Measurements from ENCODE around the gene STAC2.

STAC2 gene

DNA sequence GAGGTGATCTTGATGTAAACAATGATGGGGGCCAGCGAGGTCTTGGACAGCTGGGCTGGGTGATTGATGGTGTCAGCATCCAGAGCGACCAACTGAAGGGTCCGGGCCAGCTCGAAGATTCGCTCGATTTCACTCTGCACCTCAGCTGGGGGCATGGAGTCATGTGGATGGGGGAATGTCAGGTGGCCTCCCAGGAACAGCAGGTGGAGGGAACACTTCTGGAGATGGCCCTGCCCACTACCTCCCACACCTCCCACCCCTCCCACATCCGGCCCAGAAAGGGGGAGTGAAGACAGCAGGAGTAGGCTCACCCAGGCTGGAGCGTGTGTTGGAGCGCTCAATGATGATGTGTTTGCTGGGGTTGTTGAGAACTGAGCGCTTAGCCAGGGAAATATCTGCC, 42.0 kb downstream of the STAC2 start:
- no peaks in the 10 kb centered on the region for H3K27me3 ChIP-seq (ENCODE audit: control insufficient read depth, insufficient read depth, low read length)
- no peak overlapping the region for H3K9ac ChIP-seq (ENCODE audit: low read length)
- H3K4me3 ChIP-seq (ENCODE audit: low read length) = no peak overlapping the region
- H3K4me1 ChIP-seq (ENCODE audit: control insufficient read depth, insufficient read depth, low read length) = no peaks in the 10 kb centered on the region
- peaks cover 3% of the 10 kb centered on the region for H3K36me3 ChIP-seq (ENCODE audit: control insufficient read depth, insufficient read depth, low read length)
- H3K27ac ChIP-seq (ENCODE audit: low read depth, low read length) = no peak overlapping the region

DNA sequence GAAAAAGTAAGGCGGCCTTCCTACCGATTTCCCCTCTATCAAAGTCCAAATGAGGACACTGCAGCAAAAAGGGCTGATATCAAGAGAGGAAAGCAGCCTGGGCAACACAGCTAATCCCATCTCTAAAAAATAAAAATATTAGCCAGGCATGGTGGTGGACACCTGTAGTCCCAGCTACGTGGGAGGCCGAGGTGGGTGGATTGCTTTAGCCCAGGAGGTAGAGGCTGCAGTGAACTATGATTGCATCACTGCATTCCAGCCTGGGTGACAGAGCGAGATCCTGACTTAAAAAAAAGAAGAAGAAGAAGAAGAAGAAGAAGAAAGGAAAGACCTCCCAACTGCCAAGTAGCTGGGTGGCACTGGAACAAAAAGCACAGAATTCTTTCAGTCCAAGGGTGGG, 42.7 kb downstream of the STAC2 start:
- H3K4me3 ChIP-seq (ENCODE audit: low read length) = no peak overlapping the region
- no peak overlapping the region for H3K27ac ChIP-seq (ENCODE audit: low read depth, low read length)
- H3K9ac ChIP-seq (ENCODE audit: low read length) = no peak overlapping the region
- H3K4me1 ChIP-seq (ENCODE audit: control insufficient read depth, insufficient read depth, low read length) = no peaks in the 10 kb centered on the region
- no peaks in the 10 kb centered on the region for H3K27me3 ChIP-seq (ENCODE audit: control insufficient read depth, insufficient read depth, low read length)
- H3K36me3 ChIP-seq (ENCODE audit: control insufficient read depth, insufficient read depth, low read length) = peaks cover 3% of the 10 kb centered on the region

DNA sequence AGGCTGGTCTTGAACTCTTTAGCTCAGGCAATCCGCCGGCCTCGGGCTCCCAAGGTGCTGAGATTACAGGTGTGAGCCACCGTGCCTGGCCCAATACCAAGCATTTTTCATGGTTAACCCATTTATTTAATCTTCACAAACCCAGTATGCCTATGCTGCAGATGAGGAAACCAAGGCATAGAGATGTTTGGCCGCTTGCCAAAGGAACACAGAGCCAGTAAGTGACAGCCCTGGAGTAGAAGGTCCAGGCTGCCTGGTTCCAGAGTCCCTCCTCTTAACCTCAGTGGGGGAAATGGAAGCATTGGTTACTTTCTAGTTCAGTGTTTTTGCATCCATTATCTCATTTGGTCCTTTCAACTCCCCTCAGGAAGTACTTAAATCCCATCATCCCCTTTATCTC, 44.4 kb downstream of the STAC2 start:
- Histone ChIP-seq H3K36me3 (ENCODE audit: control insufficient read depth, insufficient read depth, low read length) (peaks cover 8% of the 10 kb centered on the region), H3K9ac (ENCODE audit: low read length) (no peak overlapping the region), H3K4me3 (ENCODE audit: low read length) (no peak overlapping the region), H3K4me1 (ENCODE audit: control insufficient read depth, insufficient read depth, low read length) (no peaks in the 10 kb centered on the region), H3K27me3 (ENCODE audit: control insufficient read depth, insufficient read depth, low read length) (no peaks in the 10 kb centered on the region), H3K27ac (ENCODE audit: low read depth, low read length) (no peak overlapping the region)

DNA sequence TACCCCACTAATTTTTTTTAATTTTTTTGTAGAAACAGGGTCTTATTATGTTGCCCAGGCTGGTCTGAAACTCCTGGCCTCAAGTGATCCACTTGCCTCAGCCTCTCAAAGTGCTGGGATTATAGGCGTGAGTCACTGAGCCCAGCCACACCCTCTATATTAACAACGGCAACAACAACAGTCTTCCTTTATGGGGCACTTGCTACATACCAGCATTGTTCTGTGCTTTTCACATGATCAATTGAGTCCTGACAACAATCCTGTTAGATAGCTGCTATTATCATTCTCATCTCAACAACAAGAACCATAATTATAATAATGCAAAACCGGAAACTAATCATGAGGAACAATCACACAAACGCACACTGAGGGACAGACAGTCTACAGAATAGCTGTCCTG, 47.2 kb downstream of the STAC2 start:
- no peaks in the 10 kb centered on the region for H3K27me3 ChIP-seq (ENCODE audit: control insufficient read depth, insufficient read depth, low read length)
- H3K36me3 ChIP-seq (ENCODE audit: control insufficient read depth, insufficient read depth, low read length) = peaks cover 8% of the 10 kb centered on the region
- H3K27ac ChIP-seq (ENCODE audit: low read depth, low read length) = no peak overlapping the region
- H3K4me3 ChIP-seq (ENCODE audit: low read length) = no peak overlapping the region
- H3K9ac ChIP-seq (ENCODE audit: low read length) = no peak overlapping the region
- no peaks in the 10 kb centered on the region for H3K4me1 ChIP-seq (ENCODE audit: control insufficient read depth, insufficient read depth, low read length)

DNA sequence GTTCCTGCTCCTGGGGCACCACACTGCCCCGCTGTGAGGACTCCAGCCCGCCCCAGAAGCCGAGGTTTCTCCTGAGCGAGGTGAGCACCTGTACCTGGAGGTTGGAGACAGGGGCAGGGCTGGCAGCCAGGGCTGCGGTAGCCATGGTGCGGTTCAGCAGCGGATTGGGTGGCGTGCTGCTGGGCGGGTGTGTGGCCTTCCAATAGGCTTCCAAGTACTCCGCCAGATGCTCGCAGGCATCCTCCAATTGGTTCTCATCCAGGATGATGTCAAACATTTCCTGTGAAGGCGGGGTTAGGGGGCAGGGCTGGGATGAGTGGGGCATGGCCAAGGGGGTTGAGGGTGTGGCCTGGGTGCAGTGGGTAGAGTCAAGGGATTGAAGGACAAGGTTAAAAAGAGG, 48.5 kb downstream of the STAC2 start:
- no peak overlapping the region for H3K9ac ChIP-seq (ENCODE audit: low read length)
- H3K27me3 ChIP-seq (ENCODE audit: control insufficient read depth, insufficient read depth, low read length) = no peaks in the 10 kb centered on the region
- H3K36me3 ChIP-seq (ENCODE audit: control insufficient read depth, insufficient read depth, low read length) = peaks cover 5% of the 10 kb centered on the region
- H3K27ac ChIP-seq (ENCODE audit: low read depth, low read length) = no peak overlapping the region
- H3K4me3 ChIP-seq (ENCODE audit: low read length) = no peak overlapping the region
- H3K4me1 ChIP-seq (ENCODE audit: control insufficient read depth, insufficient read depth, low read length) = no peaks in the 10 kb centered on the region

DNA sequence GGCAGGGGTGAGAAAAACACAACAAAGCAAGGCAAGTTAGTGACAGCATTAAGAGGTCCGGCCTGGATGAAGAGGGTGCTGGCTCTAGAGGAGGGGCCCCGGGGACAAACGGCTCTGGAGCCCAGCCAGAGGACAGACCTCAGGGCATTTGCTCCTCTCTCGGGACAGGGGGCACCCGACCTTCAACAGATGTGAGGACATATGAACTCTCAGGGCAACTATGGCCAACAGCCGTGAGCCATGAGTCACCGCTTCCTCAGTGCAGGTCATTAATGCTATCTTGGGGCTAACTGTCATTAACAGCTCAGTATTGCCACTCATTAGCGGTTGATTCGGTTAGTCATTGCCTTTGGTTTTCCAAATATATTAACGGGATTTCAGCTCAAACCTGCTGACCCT, 50.1 kb downstream of the STAC2 start:
- H3K36me3 ChIP-seq (ENCODE audit: control insufficient read depth, insufficient read depth, low read length) = peaks cover 5% of the 10 kb centered on the region
- no peak overlapping the region for H3K27ac ChIP-seq (ENCODE audit: low read depth, low read length)
- no peak overlapping the region for H3K9ac ChIP-seq (ENCODE audit: low read length)
- no peaks in the 10 kb centered on the region for H3K27me3 ChIP-seq (ENCODE audit: control insufficient read depth, insufficient read depth, low read length)
- H3K4me3 ChIP-seq (ENCODE audit: low read length) = no peak overlapping the region
- no peaks in the 10 kb centered on the region for H3K4me1 ChIP-seq (ENCODE audit: control insufficient read depth, insufficient read depth, low read length)

DNA sequence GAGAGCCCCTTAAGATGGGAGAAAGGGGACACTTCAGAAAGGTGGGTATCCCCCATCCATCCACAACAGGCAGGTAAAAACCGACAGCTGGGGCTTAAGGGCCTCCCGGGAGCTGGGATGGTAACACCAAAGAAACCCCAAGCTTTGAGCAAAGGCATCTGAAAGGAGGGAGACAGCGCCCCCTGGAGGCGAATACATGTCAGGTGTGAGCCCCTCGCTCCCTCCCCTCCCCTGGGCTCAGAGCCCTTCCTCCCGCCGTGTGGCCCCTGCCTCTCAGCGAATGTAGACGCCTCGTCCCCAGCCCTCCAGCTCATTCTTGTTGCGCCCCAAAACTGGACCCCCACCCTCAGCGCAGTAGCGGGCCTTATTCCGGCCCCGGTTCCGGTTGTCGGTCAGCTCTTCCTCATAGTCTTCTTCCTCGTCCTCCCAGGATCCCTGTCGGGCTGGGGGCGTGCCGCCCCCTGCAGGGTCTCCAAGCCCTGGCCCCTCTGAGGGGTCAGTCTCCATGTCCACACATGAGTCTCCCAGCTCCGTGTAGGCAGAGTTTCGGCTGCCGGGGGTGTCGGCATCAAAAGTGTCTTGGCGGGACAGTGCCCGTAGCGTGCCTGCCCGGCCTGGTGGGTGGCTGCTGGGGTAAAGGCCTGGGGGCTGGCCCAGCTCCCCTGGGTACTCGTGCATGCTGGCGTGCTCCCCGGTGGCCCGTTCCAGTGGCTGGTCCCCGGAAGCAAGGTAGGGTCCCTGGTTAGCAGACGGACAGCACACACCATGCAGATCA, 50.6 kb downstream of the STAC2 start:
- no peaks in the 10 kb centered on the region for H3K4me1 ChIP-seq (ENCODE audit: control insufficient read depth, insufficient read depth, low read length)
- no peak overlapping the region for H3K4me3 ChIP-seq (ENCODE audit: low read length)
- no peak overlapping the region for H3K9ac ChIP-seq (ENCODE audit: low read length)
- no peak overlapping the region for H3K27ac ChIP-seq (ENCODE audit: low read depth, low read length)
- H3K36me3 ChIP-seq (ENCODE audit: control insufficient read depth, insufficient read depth, low read length) = peaks cover 5% of the 10 kb centered on the region
- H3K27me3 ChIP-seq (ENCODE audit: control insufficient read depth, insufficient read depth, low read length) = no peaks in the 10 kb centered on the region

DNA sequence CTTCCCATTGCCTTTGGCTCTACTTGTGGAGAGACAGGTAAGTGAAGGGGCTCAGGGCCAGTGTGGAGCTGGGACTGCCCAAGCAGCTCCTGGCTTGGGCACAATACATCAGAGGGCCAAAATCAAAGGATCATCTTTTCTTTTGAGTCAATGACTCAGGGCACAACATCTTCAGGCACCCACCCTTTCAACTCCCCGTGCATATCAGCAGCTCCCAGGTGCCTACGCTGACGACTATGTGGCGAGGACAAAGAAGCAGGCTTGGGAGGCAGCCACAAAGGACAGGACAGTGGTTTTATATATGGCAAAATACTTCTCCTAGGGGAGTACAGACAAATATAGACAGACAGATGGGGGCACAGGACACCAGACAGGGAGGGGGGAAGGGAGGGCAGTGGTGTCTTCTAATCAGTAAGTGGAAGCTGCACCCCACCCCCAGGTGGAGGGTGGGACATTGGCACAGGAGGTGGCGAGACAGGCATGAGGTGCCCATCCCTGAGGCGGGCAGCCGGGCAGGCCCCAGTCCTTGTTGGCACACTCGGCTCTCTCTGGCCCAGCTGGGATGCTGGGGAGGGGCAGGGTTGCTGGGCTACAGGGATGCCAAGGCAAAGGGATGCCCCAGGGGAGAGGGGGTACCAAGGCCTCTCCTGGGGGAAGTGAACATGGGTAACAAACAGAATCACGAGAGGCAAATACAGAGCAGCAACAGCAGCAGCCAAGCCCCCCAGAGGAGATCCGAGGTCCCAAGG, 52.0 kb downstream of the STAC2 start:
- Histone ChIP-seq H3K9ac (ENCODE audit: low read length) (no peak overlapping the region), H3K4me3 (ENCODE audit: low read length) (no peak overlapping the region), H3K27me3 (ENCODE audit: control insufficient read depth, insufficient read depth, low read length) (no peaks in the 10 kb centered on the region), H3K36me3 (ENCODE audit: control insufficient read depth, insufficient read depth, low read length) (peaks cover 5% of the 10 kb centered on the region), H3K4me1 (ENCODE audit: control insufficient read depth, insufficient read depth, low read length) (no peaks in the 10 kb centered on the region), H3K27ac (ENCODE audit: low read depth, low read length) (no peak overlapping the region)

DNA sequence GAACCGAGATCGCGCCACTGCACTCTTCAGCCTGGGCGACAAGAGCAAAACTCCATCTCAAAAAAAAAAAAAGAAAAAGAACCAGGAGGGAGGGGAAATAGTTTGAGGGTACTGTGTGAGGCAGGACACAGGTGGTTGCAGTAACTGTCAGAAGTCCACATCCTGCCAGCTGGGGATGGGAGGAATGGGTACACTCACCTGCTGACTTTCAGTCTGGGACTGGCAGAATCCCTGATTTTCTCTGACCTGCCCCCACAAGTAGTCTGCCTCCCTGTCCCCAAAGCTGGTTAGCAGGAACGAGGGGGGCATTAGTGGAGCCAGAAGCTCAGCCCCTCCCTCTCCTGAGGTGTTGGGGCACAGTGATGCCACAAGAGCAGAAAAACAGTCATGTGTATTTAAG, 52.7 kb downstream of the STAC2 start:
- no peaks in the 10 kb centered on the region for H3K4me1 ChIP-seq (ENCODE audit: control insufficient read depth, insufficient read depth, low read length)
- H3K9ac ChIP-seq (ENCODE audit: low read length) = no peak overlapping the region
- H3K27me3 ChIP-seq (ENCODE audit: control insufficient read depth, insufficient read depth, low read length) = no peaks in the 10 kb centered on the region
- no peak overlapping the region for H3K4me3 ChIP-seq (ENCODE audit: low read length)
- no peak overlapping the region for H3K27ac ChIP-seq (ENCODE audit: low read depth, low read length)
- peaks cover 5% of the 10 kb centered on the region for H3K36me3 ChIP-seq (ENCODE audit: control insufficient read depth, insufficient read depth, low read length)

DNA sequence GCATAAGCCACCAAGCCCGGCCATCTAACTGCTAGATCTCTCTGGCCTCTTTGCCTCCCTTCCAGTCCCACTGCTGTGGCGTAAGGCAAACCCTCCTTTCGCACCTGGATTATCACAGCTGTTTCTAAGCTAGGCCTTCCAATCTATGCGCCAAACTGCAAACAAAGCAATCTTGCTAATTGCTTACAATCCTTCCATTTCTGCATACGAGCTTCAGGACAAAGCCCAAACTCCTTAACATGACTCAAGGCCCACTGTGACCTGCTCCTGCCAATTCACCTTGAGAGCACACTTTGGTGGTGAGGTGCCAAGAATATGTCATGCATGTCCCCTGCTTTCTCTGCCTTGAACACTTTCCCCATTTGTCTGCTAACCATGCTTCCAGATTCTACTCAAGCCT, 53.8 kb downstream of the STAC2 start:
- Histone ChIP-seq H3K27me3 (ENCODE audit: control insufficient read depth, insufficient read depth, low read length) (no peaks in the 10 kb centered on the region), H3K4me1 (ENCODE audit: control insufficient read depth, insufficient read depth, low read length) (no peaks in the 10 kb centered on the region), H3K9ac (ENCODE audit: low read length) (no peak overlapping the region), H3K27ac (ENCODE audit: low read depth, low read length) (no peak overlapping the region), H3K4me3 (ENCODE audit: low read length) (no peak overlapping the region), H3K36me3 (ENCODE audit: control insufficient read depth, insufficient read depth, low read length) (no peaks in the 10 kb centered on the region)

DNA sequence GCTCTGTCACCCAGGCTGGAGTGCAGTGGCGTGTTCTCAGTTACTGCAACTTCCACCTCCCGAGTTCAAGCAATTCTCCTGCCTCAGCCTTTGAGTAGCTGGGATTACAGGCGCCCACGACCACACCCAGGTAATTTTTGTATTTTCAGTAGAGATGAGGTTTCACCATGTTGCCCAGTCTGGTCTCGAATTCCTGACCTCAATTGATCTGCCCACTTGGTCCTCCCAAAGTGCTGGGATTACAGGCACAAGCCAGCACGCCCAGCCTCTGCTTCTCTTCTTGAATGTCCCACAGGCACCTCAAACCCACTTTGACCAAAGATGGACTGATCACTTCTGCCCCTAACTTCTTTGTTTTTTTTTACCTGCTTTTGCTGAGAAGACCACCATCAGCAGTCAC, 55.2 kb downstream of the STAC2 start:
- no peak overlapping the region for H3K9ac ChIP-seq (ENCODE audit: low read length)
- H3K4me1 ChIP-seq (ENCODE audit: control insufficient read depth, insufficient read depth, low read length) = no peaks in the 10 kb centered on the region
- no peak overlapping the region for H3K4me3 ChIP-seq (ENCODE audit: low read length)
- H3K27me3 ChIP-seq (ENCODE audit: control insufficient read depth, insufficient read depth, low read length) = no peaks in the 10 kb centered on the region
- no peak overlapping the region for H3K27ac ChIP-seq (ENCODE audit: low read depth, low read length)
- H3K36me3 ChIP-seq (ENCODE audit: control insufficient read depth, insufficient read depth, low read length) = no peaks in the 10 kb centered on the region

DNA sequence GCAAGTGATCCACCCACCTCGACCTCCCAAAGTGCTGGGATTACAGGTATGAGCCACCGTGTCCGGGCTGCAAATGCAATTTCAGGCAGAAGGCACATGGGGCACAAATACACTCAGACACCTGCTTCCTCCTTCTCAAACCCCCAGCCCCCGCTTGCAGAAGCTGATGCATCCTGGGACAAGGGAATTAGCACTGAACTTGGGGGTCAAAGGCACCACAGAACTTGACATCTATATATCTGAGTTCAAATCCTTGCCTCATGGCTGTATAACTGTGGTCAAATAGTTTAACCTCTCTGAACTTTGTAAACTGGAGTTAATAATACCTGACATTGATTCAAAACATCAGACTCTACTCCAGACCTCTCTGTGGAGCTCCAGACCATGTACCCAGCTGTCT, 55.6 kb downstream of the STAC2 start:
- Histone ChIP-seq H3K36me3 (ENCODE audit: control insufficient read depth, insufficient read depth, low read length) (no peaks in the 10 kb centered on the region), H3K27ac (ENCODE audit: low read depth, low read length) (no peak overlapping the region)

DNA sequence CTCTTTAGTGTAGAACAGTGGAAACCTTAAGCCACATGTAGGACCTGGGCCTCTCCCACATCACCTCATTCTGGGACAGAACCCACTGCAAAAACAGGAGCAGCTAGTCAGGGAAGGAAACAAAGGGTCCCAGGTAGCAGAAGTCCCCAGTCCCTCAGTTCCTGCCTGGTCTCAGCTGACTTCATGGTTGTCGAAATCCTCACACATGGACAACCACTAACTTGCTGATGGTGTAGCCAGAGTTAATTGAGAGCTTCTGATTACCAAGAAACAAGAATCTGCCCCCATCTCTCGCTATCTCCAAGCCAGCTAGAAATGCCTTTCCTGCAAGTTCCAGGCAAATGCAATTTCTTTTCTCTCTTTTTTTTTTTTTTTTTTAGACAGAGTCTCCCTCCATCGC, 56.2 kb downstream of the STAC2 start:
- Histone ChIP-seq H3K27ac (ENCODE audit: low read depth, low read length) (no peak overlapping the region), H3K4me3 (ENCODE audit: low read length) (no peak overlapping the region), H3K4me1 (ENCODE audit: control insufficient read depth, insufficient read depth, low read length) (no peaks in the 10 kb centered on the region), H3K9ac (ENCODE audit: low read length) (no peak overlapping the region), H3K27me3 (ENCODE audit: control insufficient read depth, insufficient read depth, low read length) (no peaks in the 10 kb centered on the region), H3K36me3 (ENCODE audit: control insufficient read depth, insufficient read depth, low read length) (no peaks in the 10 kb centered on the region)

More for the DNA sequence above, 55.6 kb downstream of the STAC2 start:
- no peak overlapping the region for H3K9ac ChIP-seq (ENCODE audit: low read length)
- no peak overlapping the region for H3K4me3 ChIP-seq (ENCODE audit: low read length)
- no peaks in the 10 kb centered on the region for H3K27me3 ChIP-seq (ENCODE audit: control insufficient read depth, insufficient read depth, low read length)
- no peaks in the 10 kb centered on the region for H3K4me1 ChIP-seq (ENCODE audit: control insufficient read depth, insufficient read depth, low read length)

Data from rectal smooth muscle tissue (tissue), 1 donor.